Activated T-cell treated with anti-CD3 and anti-CD28 coated beads, Interleukin-2, amount 50 U/mL, for 4 hours (primary cell): ENCODE measurements around the gene RPN2. TPM values are rescaled to one million over a fixed set of nuclear protein-coding genes. Genes with fewer than 3 reads are reported as not detected.

Experiments used
- ATAC-seq, 2 donors: fragments of 200-7000 bp; cut with Tn5 transposase; one replicate each; pipeline ENCODE4 v1.10.0; 2021
- DNase-seq: peaks from one replicate; pipeline ENCODE4 v3.0.0-alpha.2; 2020
- H3K27me3 Mint-ChIP-seq: one replicate; pipeline ENCODE4 v1.8.0; 2021; ENCODE audit warnings: low read depth, mixed read lengths
- H3K36me3 Mint-ChIP-seq: one replicate; pipeline ENCODE4 v1.8.0; 2022; ENCODE audit warnings: mixed read lengths; ENCODE audit not compliant: insufficient read depth
- H3K4me1 Mint-ChIP-seq: one replicate; pipeline ENCODE4 v1.8.0; 2021; ENCODE audit warnings: low read depth, mixed read lengths
- H3K4me3 Mint-ChIP-seq: one replicate; pipeline ENCODE4 v1.8.0; 2021; ENCODE audit warnings: mild to moderate bottlenecking, moderate library complexity, mixed read lengths
- H3K9me3 Mint-ChIP-seq: one replicate; pipeline ENCODE4 v1.8.0; 2021; ENCODE audit warnings: mixed read lengths
- total RNA-seq, 3 donors: library from RNA; stranded (reverse); gene quantifications; one replicate each; pipeline ENCODE4 v1.2.1, GENCODE V29; 2021

The RPN2 gene
- total RNA-seq, 3 donors from 2014 or later, result 186 to 199 (median 188) TPM

DNA sequence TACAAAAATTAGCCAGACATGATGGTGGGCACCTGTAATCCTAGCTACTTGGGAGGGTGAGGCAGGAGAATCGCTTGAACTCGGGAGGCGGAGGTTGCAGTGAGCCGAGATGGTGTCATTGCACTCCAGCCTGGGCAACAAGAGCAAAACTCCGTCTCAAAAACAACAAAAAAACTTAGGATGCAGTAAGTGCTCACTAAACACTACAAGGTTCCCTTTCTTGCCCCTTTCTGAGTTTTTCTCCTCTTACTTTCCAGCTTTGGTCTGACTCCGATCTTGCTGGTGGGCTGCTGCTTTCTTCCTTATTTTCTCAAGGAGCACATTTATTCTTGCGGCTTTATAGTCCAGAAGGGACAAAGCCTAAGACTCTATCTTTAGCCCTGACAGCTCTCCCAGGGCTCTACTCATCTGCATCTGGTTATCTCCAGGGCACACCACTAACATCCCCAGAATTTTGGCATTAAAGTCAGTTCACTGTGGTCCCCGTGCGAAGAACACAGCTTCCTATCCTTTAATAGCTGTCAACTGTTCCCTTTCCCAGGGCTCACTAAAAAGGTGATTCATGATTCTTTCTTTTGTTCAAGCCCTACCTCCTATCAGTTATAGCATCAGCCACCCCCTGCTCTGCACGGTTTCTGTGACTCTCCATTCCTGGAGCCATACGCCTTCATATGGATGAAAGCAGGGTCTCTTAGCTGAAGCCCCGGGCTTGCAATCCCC, 17.1 kb upstream of the RPN2 start:
- no peaks in the 10 kb centered on the region for H3K27me3 Mint-ChIP-seq
- no peaks in the 10 kb centered on the region for H3K9me3 Mint-ChIP-seq
- DNase-seq (no peak), ATAC-seq (no peak)
- peaks cover 2% of the 10 kb centered on the region for H3K36me3 Mint-ChIP-seq
- no peaks in the 10 kb centered on the region for H3K4me1 Mint-ChIP-seq
- no peak overlapping the region for H3K4me3 Mint-ChIP-seq

DNA sequence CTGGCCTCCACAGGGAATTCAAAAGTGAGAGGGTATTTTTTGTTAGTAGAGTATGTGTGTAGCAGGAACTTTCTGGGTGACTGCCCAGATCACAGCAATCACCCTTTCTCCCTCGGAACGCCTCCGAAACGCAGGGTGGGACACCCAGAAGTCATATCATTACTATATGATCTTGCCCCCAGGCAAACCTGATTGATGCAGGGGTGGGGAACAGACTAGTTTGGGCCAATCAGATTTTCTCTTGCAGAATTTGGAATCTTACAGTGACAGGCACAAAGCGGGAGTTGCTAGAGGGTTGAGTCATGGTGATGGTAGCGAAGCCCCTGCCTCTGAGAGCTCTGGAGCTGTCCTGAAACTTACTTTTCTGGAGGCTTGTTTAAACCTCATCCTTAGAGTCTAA, 16.5 kb upstream of the RPN2 start:
- no peaks in the 10 kb centered on the region for H3K4me1 Mint-ChIP-seq
- ATAC-seq, result no peak
- DNase-seq, result no peak
- peaks cover 2% of the 10 kb centered on the region for H3K36me3 Mint-ChIP-seq
- no peaks in the 10 kb centered on the region for H3K27me3 Mint-ChIP-seq
- no peaks in the 10 kb centered on the region for H3K9me3 Mint-ChIP-seq
- no peak overlapping the region for H3K4me3 Mint-ChIP-seq

- Mint-ChIP-seq H3K9me3 (no peaks in the 10 kb centered on the region), H3K27me3 (no peaks in the 10 kb centered on the region), H3K4me3 (no peak overlapping the region), H3K4me1 (no peaks in the 10 kb centered on the region), H3K36me3 (peaks cover 2% of the 10 kb centered on the region)
- ATAC-seq (no peak), DNase-seq (no peak)
These were observed 15.1 kb upstream of the RPN2 start for GRCh38 chr20:37163832-37164554.

DNA sequence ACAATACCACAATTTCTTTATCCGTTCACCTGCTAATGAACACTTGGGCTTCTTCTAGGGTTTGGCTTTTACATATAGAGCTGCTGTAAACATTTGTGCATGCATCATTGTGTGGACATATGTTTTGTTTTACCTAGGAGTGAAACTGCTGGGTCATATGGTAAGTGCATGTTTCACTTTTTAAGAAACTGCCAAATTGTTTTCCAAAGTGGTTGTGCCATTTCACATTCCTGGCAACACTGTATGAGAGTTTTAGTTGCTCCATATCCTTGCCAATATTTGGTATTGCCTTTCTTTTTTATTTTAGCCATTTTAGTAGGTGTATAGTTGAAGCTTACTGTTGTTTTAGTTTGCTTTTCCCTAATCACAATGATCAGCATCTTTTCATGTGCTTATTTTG, 14.1 kb upstream of the RPN2 start:
- no peak for ATAC-seq
- H3K4me3 Mint-ChIP-seq, result no peak overlapping the region
- H3K4me1 Mint-ChIP-seq, result no peaks in the 10 kb centered on the region
- peaks cover 2% of the 10 kb centered on the region for H3K36me3 Mint-ChIP-seq
- no peak for DNase-seq
- no peaks in the 10 kb centered on the region for H3K27me3 Mint-ChIP-seq
- H3K9me3 Mint-ChIP-seq, result no peaks in the 10 kb centered on the region

GRCh38 chr20:37166867-37167266, 12.3 kb upstream of the RPN2 start:
- Mint-ChIP-seq H3K4me3 (no peak overlapping the region), H3K4me1 (no peaks in the 10 kb centered on the region), H3K27me3 (no peaks in the 10 kb centered on the region), H3K9me3 (no peaks in the 10 kb centered on the region), H3K36me3 (peaks cover 2% of the 10 kb centered on the region)
- ATAC-seq, result no peak
- DNase-seq, result no peak

DNA sequence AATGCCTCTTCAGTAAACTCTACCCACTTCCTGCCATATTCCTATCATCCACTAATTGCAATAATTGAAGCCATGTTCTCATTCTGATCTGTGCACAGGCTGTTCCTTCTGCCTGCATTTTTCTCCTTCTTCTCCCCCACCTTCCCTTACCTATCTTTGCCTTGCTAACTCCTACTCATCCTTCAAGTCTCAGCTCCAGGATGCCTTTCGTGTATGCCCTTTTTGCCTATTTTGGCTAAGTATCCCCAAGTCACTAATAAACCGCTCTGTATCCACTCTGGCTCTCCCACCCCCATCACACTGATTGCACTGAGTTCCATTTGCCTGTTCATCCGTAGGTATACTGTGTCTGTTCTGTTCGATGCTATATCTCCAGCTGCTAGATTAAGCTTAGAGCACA, 6.3 kb upstream of the RPN2 start:
- ATAC-seq (no peak), DNase-seq (no peak)
- H3K9me3 Mint-ChIP-seq, result no peaks in the 10 kb centered on the region
- H3K4me3 Mint-ChIP-seq, result no peak overlapping the region
- no peaks in the 10 kb centered on the region for H3K36me3 Mint-ChIP-seq
- peaks cover under 1% of the 10 kb centered on the region for H3K4me1 Mint-ChIP-seq
- H3K27me3 Mint-ChIP-seq, result no peaks in the 10 kb centered on the region

DNA sequence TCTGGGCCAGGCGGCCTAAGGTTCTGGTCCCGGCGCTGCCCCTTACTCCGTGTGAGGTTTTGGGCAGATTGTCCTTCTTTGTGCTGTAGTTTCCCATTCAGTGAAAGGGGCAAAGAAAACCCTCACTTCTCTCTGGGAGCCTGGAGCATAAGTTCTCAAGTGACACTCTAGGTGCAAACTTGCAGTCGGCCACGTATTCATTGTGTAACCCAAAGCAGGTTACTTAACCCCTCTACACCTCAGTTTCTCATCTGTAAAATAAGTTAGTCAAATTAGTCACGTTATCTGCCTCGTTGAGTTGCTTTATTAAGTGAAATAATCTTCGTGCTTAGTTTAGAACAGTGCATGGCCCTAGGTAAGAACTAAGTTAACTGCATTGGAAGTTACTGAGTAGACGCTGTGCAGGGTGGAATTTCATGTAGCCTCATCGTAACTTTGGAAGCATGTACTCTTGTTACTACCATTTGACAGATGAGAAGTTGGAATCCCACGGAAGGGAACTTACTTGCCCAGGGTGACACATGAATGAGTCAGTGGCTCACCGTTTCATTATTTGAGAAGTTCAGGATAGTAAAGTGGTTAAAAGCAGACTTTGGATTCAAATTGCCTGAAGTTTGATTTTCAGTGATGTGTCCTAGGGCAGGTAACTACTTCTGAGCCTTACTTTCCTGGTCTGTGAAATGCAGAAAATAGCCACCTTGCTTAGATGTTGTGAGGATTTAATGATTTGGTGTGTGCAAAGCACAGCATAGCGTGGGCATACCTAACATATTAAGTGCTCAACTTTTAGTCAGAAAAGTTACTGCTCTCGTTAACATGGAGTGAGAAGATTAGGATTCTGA, 774 bp downstream of the RPN2 start:
- no peaks in the 10 kb centered on the region for H3K27me3 Mint-ChIP-seq
- peaks cover 13% of the 10 kb centered on the region for H3K36me3 Mint-ChIP-seq
- ATAC-seq (peak in 1 of 2 donors; percentile 8), DNase-seq (no peak)
- peaks cover 49% of the 10 kb centered on the region for H3K4me1 Mint-ChIP-seq
- no peaks in the 10 kb centered on the region for H3K9me3 Mint-ChIP-seq
- H3K4me3 Mint-ChIP-seq, result peak overlapping the region; percentile 98

- no peaks in the 10 kb centered on the region for H3K27me3 Mint-ChIP-seq
- no peak for DNase-seq
- ATAC-seq, result no peak
- H3K4me3 Mint-ChIP-seq, result no peak overlapping the region
- H3K9me3 Mint-ChIP-seq, result no peaks in the 10 kb centered on the region
- H3K4me1 Mint-ChIP-seq, result peaks cover 65% of the 10 kb centered on the region
- H3K36me3 Mint-ChIP-seq, result peaks cover 36% of the 10 kb centered on the region
These were observed 6.6 kb downstream of the RPN2 start for GRCh38 chr20:37185686-37186085.

DNA sequence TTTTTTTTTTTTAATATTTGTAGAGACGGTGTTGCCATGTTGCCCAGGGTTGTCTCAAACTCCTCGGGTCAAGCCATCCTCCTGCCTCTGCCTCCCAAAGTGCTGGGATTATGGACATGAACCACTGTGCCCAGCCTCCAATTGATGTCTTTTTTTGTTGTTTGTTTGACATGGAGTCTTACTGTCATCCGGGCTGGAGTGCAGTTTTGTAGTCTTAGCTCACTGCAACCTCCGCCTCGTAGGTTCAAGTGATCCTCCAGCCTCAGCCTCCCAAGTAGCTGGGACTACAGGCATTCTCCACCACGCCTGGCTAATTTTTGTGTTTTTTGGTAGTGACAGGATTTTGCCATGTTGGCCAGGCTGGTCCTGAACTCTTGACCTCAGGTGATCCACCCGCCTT, 9.7 kb downstream of the RPN2 start:
- DNase-seq (no peak), ATAC-seq (no peak)
- H3K4me1 Mint-ChIP-seq, result peaks cover 61% of the 10 kb centered on the region
- no peaks in the 10 kb centered on the region for H3K27me3 Mint-ChIP-seq
- peaks cover 39% of the 10 kb centered on the region for H3K36me3 Mint-ChIP-seq
- no peak overlapping the region for H3K4me3 Mint-ChIP-seq
- H3K9me3 Mint-ChIP-seq, result no peaks in the 10 kb centered on the region

DNA sequence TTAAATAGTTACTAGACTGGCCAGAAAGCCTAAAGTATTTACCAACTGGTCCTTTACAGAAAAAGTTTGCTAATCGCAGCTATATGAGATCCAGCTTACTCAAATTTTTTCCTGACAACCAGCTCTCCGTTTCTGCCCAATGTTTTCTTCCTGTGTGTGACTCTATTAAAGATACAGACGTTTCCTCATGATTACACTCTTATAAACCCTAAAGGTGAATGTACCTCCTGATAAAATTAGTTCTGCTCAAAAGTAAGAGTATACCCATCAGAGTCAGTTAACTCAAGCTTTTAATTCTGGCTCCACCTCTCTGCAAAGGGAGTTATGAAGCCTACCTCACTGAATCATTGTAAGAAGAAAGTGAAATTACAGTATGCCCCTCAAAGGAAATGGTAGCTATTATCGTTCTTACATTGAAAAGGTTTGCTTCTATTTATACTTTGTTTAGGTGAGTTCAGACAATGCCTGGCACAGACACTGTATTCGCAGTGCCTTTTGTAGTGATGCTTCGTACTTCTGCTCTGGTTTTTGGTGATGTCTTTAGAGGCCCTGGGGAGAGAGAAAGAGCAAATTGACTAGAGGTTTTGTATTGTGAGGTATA, 10.4 kb downstream of the RPN2 start:
- H3K36me3 Mint-ChIP-seq, result peaks cover 37% of the 10 kb centered on the region
- peak; percentile 44 to 71 for ATAC-seq
- H3K4me3 Mint-ChIP-seq, result peak overlapping the region; percentile 19

DNA sequence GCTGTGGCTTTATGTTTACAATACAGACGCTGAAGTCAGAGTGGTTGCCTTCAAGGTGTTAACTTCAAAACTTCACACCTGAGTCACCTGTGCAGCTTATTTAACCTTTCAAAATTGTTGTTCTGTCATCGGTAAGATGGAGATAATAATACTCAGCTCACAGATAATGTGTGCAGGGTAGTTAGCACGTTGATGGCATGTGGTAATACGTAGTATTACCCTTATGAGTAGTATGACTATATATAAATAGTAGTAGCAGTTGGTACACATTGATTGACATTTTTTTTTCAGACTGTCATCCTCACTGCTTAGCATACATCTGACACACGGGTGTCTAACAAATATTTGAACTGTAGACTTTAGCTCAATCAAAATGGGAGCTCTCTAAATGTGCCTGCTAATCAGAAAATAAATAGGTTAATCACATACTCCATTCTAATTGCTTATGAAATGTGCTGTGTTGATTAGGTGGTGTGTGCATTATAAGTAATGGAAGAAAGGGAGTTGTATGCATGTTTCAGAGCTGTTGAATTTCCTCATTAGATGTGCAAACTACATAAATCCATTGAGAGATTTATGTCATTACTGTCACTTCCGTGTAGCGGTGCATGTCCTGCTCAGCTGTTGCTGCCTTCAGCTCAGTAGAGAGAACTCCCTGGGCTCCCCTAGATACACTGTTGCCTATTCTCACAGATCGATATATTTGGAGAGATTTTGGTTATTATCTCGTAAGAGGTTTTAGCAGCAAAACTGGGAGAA, 11.4 kb downstream of the RPN2 start:
- Mint-ChIP-seq H3K27me3 (no peaks in the 10 kb centered on the region), H3K4me1 (peaks cover 66% of the 10 kb centered on the region), H3K4me3 (no peak overlapping the region), H3K36me3 (peaks cover 34% of the 10 kb centered on the region), H3K9me3 (no peaks in the 10 kb centered on the region)
- ATAC-seq (no peak), DNase-seq (no peak)

More for the DNA sequence above, 10.4 kb downstream of the RPN2 start:
- DNase-seq, result no peak
- no peaks in the 10 kb centered on the region for H3K27me3 Mint-ChIP-seq
- H3K4me1 Mint-ChIP-seq, result peaks cover 60% of the 10 kb centered on the region
- no peaks in the 10 kb centered on the region for H3K9me3 Mint-ChIP-seq

- DNase-seq (peak; percentile 62), ATAC-seq (peak; percentile 65 to 69)
- Mint-ChIP-seq H3K4me3 (no peak overlapping the region), H3K4me1 (peaks cover 72% of the 10 kb centered on the region), H3K36me3 (peaks cover 34% of the 10 kb centered on the region), H3K9me3 (no peaks in the 10 kb centered on the region), H3K27me3 (no peaks in the 10 kb centered on the region)
These were observed 13.2 kb downstream of the RPN2 start for GRCh38 chr20:37192137-37192854.

- Mint-ChIP-seq H3K4me3 (no peak overlapping the region), H3K9me3 (no peaks in the 10 kb centered on the region), H3K36me3 (peaks cover 32% of the 10 kb centered on the region), H3K27me3 (no peaks in the 10 kb centered on the region), H3K4me1 (peaks cover 70% of the 10 kb centered on the region)
- ATAC-seq, result no peak
- DNase-seq, result no peak
These were observed 14.1 kb downstream of the RPN2 start for GRCh38 chr20:37193226-37193625.
